ENCODE measurements around the gene PTPRG.

DNA sequence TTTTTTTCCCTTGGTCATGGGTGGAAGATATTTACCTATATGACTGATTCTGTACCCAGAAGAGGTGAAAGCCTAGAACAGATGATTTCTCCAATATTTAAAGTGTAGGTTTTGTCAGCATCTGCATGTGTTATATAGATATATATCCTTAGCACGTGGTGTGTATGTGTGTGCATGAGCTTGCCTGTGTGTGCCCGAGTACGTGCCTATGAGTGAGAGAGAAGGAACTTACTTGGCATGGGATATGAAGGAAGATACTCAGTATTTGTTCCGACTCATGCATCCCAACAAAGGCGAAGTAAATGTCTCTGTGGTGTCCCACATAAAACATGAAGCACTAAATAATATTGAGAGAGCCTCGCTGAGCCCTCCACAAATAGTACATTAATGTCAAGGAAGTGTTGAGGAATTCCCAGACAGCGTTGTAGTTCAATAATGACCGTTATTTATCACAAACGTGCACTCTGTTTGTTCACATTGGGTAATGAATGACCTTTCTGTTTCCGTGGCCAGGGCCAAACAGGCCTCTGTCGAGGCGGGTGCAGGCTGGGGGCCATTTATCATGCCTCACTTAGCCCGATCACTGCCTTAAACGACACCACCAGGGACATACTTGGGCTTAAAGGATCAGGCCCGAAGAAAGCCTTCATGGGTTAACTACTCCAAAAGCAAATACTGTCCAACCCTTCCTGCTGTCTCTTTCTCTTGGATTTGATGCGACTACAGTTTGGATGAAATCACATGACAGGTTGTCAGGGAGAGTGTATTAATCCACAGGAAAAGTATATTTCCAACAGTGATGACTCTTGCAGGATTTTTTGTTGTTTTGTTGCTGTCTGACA lies 267.7 kb downstream of the PTPRG start:
- TF ChIP-seq, protein P1, sequence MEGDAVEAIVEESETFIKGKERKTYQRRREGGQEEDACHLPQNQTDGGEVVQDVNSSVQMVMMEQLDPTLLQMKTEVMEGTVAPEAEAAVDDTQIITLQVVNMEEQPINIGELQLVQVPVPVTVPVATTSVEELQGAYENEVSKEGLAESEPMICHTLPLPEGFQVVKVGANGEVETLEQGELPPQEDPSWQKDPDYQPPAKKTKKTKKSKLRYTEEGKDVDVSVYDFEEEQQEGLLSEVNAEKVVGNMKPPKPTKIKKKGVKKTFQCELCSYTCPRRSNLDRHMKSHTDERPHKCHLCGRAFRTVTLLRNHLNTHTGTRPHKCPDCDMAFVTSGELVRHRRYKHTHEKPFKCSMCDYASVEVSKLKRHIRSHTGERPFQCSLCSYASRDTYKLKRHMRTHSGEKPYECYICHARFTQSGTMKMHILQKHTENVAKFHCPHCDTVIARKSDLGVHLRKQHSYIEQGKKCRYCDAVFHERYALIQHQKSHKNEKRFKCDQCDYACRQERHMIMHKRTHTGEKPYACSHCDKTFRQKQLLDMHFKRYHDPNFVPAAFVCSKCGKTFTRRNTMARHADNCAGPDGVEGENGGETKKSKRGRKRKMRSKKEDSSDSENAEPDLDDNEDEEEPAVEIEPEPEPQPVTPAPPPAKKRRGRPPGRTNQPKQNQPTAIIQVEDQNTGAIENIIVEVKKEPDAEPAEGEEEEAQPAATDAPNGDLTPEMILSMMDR (conservative IDR thresholded peaks at IDR 0.05; ENCODE audit: low read length): no peak
- TF ChIP-seq EZH2phosphoT487 (IDR thresholded peaks at IDR 0.05; ENCODE audit: borderline replicate concordance): no peak

Measured in Loucy (cell line).